GM12892 (cell line): Measurements from ENCODE around the gene SPRY2.

Source experiments
- POLR2A ChIP-seq: IDR thresholded peaks from 2 replicates; pipeline ENCODE4 v1.6.1; 2011; ENCODE audit warnings: low read depth, low read length, control low read depth
- POLR2AphosphoS5 ChIP-seq: IDR thresholded peaks from 2 replicates; pipeline ENCODE4 v1.6.1; 2011; ENCODE audit warnings: low read depth, low read length, control low read depth
- TAF1 ChIP-seq: IDR thresholded peaks from 2 replicates; pipeline ENCODE4 v1.6.1; 2011; ENCODE audit warnings: low read depth, mild to moderate bottlenecking, control low read depth, low read length, borderline replicate concordance

DNA sequence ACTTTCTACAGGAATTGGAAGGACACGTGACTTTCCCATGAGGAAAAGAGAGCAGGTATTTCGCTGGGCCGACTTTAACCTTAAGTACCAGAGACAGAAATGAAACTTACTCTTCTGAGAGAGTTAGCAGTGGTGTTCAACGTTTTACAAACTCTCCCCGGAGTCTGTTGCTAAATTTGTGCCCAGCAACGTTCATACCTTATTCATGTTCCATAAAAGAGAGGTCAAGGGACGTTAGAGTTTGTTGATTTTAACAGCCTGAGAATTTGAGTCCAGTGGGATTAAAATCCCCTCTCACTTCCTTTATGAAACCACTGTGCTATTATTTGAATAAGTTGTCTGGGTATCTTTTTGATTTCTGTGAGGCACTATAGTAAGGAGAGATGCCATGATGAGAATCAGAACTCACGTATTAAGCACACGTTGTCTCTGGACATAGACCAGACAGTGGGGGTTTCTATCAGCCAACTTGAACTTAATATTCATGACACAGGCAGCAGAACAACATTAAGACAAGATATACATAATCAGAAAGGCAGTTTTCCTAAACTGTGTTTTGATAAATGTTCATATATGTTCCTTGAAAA, 33.4 kb downstream of the SPRY2 start:
- TF ChIP-seq POLR2A (no peak), POLR2AphosphoS5 (no peak), TAF1 (no peak)
